Measurements from ENCODE around the gene KPRP.

KPRP gene, protein sequence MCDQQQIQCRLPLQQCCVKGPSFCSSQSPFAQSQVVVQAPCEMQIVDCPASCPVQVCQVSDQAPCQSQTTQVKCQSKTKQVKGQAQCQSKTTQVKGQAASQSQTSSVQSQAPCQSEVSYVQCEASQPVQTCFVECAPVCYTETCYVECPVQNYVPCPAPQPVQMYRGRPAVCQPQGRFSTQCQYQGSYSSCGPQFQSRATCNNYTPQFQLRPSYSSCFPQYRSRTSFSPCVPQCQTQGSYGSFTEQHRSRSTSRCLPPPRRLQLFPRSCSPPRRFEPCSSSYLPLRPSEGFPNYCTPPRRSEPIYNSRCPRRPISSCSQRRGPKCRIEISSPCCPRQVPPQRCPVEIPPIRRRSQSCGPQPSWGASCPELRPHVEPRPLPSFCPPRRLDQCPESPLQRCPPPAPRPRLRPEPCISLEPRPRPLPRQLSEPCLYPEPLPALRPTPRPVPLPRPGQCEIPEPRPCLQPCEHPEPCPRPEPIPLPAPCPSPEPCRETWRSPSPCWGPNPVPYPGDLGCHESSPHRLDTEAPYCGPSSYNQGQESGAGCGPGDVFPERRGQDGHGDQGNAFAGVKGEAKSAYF

DNA sequence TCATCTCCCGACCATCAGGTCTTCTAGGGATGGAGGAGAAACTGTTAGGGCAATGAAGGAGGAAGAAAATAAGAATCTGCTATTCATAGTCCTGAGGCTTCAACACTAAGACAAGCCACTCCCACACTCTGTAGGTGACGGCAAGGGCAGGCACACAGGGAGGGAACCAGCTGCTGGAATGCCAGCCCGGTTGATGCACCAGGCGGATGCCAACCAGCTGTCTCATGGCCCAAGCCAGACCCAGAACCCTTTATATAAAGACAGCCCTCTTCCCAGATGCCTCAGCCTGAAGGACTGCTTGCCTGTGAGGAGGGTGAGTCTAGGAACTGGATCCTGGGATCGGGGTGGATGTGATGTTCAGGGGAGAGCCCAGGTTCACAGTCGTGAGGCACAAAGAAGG, at the start of gene KPRP:
KPRP (plus strand) TSS at position 279 of the 400 bp plus-strand sequence. CDS start 1,564 bp downstream, outside the sequence.
- TF ChIP-seq, protein P1, sequence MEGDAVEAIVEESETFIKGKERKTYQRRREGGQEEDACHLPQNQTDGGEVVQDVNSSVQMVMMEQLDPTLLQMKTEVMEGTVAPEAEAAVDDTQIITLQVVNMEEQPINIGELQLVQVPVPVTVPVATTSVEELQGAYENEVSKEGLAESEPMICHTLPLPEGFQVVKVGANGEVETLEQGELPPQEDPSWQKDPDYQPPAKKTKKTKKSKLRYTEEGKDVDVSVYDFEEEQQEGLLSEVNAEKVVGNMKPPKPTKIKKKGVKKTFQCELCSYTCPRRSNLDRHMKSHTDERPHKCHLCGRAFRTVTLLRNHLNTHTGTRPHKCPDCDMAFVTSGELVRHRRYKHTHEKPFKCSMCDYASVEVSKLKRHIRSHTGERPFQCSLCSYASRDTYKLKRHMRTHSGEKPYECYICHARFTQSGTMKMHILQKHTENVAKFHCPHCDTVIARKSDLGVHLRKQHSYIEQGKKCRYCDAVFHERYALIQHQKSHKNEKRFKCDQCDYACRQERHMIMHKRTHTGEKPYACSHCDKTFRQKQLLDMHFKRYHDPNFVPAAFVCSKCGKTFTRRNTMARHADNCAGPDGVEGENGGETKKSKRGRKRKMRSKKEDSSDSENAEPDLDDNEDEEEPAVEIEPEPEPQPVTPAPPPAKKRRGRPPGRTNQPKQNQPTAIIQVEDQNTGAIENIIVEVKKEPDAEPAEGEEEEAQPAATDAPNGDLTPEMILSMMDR (IDR thresholded peaks at IDR 0.05; ENCODE audit: low read depth, low read length): no peak
- no peak for DNase-seq (ENCODE audit: extremely low read depth, low read depth)

DNA sequence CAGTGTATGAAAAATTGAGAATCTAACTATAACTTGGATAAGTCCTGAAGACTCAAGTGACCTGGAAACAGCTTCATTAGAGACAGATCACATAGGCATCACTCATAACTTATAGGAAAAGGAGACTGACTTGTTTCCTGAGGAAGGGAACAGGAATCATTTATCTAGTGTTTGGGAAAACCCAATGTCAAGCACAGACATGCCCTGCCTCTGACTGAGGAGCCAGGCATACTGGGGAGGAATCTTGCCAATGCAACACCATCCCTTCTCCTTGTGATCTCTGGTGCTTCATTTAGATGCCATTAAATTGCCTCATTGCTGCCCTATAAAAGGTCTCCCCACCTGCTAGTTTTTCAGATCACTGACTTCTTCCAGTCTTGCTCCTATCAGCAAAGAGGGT, 39.6 kb upstream of the KPRP start:
- TF ChIP-seq, protein P1 (IDR thresholded peaks at IDR 0.05; ENCODE audit: low read depth, low read length): no peak
- DNase-seq (ENCODE audit: extremely low read depth, low read depth): no peak

DNA sequence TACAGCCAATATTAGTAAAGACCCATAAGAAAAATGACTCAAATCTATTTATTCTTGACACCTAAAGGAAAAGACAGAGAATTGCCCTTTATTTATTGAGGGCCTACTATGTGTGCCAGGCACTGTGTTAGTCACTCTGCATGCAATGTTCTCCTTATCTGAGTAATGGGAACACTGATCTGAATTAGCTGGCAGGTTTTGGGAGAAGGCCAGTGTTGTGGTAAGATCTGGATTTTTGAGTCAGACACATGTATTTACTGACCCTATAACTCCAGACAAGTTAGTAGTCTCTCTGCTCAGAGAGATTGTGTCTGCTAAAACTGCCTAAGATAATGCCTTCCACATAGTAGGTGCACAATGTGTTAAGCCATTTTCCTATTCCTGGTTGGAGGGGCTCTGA, 32.6 kb upstream of the KPRP start:
- TF ChIP-seq, protein P1 (IDR thresholded peaks at IDR 0.05; ENCODE audit: low read depth, low read length): no peak
- no peak for DNase-seq (ENCODE audit: extremely low read depth, low read depth)

DNA sequence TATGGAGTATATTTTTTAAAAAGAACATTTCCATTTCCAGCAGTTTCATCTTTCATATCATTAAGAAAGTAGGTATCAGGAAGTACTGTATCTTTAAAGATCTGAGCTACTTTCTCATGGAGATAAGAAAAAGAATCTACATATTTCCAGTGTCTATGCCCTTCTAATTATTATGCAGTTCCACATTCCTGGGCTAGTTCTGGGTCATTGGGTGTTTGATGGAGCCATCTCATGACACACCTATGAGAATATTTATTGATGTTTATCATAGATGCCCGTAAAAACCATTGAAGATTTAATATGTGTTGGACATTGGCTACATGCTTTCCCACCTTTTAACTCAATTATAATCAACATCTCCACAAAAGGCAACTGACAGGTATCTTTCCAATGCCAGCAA, 28.8 kb upstream of the KPRP start:
- DNase-seq (ENCODE audit: extremely low read depth, low read depth): no peak
- TF ChIP-seq, protein P1 (IDR thresholded peaks at IDR 0.05; ENCODE audit: low read depth, low read length): no peak

DNA sequence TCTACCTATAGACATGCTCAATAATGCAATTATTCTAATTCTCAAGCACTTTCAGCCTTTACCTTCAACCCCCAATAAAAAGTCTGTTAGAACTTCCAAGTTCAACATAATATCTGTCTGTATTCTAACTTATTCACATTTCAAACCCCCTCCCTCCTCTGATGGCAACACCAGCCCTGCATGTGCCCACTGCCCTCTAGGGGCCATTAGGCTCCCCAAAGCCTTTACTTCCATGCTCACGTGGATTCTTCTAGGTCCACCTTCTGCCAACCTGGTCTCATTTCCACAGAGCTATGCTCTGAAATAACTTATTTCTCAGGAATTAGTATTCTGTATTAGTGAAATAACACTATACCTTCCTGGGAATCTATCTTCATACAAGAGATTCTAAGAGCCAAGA, 22.2 kb upstream of the KPRP start:
- DNase-seq (ENCODE audit: extremely low read depth, low read depth): no peak
- TF ChIP-seq, protein P1 (IDR thresholded peaks at IDR 0.05; ENCODE audit: low read depth, low read length): no peak; the same call in none of the 2 replicates

DNA sequence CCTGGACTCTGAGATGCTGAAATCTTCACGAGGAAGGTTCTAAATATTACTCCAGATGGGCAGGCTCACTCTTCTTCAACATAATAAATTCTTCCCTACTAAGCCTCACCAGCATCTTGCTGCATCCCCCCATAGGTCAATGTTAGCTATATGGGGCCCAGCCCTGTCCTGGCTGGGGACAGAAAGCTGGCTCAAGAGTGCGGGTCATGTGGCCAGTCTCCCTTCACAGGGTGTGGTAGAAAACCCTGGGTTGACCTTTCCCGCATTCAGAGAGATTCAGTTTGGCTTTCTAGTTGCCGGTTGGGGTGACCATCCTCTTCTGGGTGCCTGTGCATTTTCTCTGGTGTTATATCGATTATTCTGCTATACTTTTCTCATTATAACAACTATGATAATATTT, 19.8 kb upstream of the KPRP start:
- no peak for DNase-seq (ENCODE audit: extremely low read depth, low read depth)
- TF ChIP-seq, protein P1 (IDR thresholded peaks at IDR 0.05; ENCODE audit: low read depth, low read length): no peak

DNA sequence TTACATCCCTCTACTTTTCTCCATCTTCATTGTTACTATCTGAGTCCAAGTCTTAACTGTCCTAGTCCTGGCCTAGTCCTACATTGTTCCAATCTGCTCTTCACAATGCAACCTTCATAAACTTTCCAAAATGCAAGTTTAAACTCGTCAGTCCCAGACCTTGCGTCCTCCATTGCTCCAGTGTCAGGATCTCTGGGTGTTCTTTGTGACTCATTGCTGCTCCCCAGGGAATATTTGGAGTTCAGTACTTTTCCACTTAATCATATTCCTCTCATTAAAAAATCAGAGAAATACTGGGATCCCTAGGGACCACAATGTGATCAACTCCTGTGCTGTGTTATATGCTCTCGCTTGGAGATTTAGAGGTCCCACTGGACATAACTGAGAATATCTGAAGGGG, 18.0 kb upstream of the KPRP start:
- DNase-seq (ENCODE audit: extremely low read depth, low read depth): no peak
- TF ChIP-seq, protein P1 (IDR thresholded peaks at IDR 0.05; ENCODE audit: low read depth, low read length): no peak

Measured in AG09319 (cell line).